Amniotic epithelial cell (primary cell): ENCODE data around the gene CYYR1.

Source experiments
- DNase-seq: peaks from one replicate; pipeline ENCODE4 v3.0.0-alpha.2; 2010; ENCODE audit warnings: low read depth

The CYYR1 gene

GRCh38 chr21:26572702-26573381, at the start of gene CYYR1:
CYYR1 (minus strand) TSS chr21:26573286; CDS start chr21:26572940, 346 bp downstream.
- DNase-seq, result no peak

DNA sequence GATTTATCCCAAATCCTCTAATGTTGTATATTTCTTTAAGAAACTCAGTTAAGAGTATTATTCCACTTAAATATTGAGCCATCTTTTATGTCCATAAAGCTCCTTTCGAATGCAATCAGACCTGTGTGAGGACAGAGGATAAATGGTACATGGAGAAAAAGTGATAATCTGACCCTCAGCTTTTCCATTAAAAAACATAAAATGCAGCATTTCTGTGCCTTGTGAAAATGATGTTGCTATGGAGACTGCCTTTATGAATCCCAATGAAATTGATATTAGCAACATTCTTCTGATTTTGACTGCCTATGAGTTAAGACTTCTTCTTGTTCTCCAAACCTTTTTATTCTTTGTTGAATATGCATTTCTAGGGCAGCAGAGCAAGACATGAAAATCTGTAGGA, 44.1 kb upstream of the CYYR1 start:
- DNase-seq, result no peak

GRCh38 chr21:26614251-26614650, 41.2 kb upstream of the CYYR1 start:
- no peak for DNase-seq

DNA sequence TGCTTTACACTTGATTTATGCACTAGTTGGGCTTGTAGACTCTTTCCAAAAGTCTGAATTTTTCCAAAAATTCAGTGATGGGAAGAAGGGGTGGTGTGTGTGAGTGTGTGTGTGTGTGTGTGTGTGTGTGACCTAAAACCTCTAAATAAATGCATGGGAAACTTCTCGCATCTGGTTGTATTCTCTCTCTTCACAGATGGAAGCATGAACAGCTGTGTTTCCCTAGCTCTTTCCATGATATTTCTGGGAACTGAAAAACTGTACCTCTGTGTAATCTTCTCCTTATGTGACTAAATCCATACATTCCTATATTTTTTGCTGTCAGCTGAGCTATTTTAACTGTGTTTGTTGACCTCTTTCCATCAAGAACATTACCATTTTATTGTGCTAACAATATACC, 26.2 kb upstream of the CYYR1 start:
- DNase-seq, result no peak

DNA sequence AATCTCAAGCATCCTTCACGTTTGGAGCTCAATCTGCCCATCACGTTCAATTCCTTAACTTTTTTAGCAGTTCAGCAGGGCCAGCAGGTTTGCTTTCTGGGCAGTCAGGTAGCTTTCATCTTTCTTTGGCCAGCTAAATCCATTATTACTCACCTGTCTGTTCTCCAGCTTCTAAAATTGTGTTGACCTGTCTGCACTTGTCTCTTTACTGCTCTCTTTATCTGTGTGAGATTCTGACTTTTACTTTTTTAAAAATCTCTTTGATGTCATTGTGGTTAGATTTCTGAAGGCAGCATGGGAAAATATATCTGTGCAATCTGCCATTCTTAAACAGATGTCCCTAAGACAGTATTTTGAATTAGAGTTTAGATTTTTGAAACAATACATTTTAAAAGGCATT, 24.9 kb upstream of the CYYR1 start:
- no peak for DNase-seq

DNA sequence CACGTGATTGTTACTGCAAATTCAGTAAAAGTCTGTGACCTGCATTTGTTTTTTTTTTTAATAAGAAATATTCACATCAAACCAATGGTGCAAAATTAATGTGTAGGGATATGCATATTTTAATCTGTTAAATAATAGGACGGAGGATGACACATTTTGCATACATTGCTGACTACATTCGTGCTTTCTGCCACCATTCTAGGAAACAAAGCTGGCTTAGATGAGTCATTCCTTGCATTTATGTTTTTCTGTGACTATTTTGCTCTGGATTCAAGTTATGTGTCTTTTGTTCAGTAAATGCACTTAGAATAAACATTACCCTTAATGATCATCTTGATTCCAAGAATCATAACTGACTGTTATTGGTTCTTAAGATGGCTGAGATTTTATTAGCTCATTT, 23.9 kb upstream of the CYYR1 start:
- DNase-seq, result no peak

DNA sequence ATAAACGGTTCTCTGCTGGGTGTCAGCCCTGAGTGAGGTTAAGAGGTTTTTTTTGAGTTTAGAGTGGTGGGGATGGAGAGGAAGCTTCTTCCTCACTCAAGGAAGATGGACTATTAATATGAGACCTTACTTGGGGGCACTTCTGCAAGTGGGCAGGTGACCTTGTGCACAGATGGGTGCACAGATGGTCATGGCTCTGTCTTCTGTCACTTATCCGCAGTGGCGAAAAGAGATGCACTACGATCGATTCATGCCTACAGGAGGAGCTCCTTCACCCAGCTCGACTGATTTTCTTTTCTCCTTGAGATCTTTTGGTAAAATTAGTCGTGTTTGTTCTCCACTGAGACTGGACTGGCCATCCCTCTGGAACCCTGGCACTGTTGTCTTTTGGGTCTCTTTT, 22.9 kb upstream of the CYYR1 start:
- no peak for DNase-seq

DNA sequence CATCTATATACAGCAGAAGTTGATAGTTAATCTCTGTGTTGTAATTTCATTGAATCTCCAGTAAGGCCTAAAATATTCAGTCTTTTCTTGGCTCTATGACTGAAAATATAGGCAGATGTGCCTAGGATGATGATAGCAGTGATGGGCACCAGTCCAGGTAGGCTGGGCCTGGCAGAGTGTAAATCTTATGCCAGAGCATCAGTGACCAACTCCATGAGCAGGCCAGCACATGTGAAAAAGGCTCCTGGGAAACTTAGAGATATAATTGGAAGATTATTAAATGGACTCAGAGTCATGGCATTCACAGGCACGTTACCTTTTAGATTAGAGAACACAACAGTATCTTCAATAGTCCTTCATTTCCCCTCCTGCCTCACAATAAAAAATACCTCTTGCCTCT, 20.7 kb upstream of the CYYR1 start:
- DNase-seq, result no peak

DNA sequence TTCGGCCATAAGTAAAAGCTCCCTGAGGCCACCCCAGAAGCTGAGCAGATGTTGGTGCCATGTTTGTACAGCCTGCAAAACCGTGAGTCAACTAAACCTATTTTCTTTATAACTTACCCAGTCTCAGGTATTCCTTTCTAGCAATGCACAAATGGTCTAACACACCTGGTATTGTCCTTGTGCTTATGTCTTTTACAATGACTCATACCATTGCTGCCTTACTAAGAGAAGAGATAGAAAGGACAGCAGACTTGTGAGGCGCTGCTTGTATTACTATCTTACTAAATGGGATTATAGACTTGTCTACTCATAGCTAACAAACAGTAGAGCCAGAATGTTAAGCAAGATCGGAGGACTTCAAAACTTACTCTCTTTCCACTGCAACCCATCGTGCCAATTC, 18.5 kb upstream of the CYYR1 start:
- DNase-seq, result no peak

- no peak for DNase-seq
Observed at GRCh38 chr21:26588446-26588845, 15.4 kb upstream of the CYYR1 start.

DNA sequence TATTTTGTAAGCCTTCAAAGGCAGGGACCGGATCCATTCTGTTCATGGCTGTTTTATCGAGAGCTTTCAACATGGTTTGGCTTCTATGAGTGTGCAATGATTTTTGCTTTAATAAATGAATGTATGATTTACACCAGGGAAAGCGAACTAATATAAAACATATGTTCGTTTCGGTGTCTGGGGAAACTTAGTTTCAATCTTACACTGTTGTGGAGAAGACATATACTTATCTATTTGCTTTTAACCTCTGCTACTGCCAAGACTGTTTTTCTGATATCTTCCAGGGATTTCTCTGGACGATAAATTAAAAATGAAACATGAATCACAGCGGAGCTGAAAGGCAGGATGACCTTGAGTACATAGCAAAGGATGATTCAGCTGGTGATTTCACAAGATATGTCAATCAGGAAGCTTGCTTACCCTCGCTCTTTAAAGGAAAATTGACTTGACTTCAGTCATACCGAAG, 14.7 kb upstream of the CYYR1 start:
- peak; percentile 97 for DNase-seq

DNA sequence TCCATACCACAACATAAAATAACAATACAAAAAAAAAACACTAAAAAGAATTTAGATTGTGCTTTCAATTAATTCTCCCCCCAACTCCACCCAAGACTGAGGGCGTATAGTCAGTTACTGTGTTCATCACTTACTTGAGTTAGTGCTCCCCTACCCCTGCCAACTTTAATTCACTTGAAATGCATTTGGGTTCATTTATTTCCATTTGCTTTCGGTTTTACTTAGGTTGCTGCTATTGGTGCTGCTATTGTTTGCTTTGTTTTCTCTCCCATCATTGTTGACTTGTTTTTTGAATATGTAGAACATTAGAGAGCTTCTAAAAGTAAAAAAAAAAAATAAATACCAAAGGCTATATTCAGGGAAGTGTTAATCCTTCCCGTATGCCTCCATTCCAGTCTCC, 10.7 kb upstream of the CYYR1 start:
- no peak for DNase-seq

GRCh38 chr21:26581818-26582217, 8.7 kb upstream of the CYYR1 start:
- no peak for DNase-seq

DNA sequence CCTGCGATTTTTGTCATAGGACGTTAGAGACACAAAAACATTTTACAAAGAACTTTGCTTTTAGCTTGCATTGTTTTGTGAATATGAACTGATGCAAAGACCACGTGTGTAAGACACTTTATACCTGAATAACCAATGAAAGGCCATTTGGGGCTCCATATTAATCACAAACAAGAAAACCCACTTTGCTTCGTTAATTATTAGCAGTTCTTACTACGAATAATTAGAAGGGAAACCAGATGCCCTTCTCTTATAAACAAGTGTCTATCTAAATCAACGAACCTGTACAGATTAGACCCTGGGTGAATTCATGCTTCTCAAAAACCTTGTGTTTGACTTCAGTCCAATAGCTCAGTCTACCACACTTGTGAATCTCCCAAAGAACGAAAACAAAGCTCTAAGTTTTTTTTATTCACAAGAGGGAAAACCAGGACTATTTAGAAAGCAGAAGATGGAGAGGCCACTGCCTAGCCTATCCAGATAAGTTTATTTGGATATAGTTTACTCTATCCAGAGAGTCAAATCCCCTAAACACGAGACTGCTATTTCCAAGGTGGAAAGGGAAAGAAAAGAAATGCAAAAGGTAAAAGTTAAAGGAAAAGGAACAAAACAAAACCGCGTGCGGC, 897 bp downstream of the CYYR1 start:
- DNase-seq, result no peak

- DNase-seq, result no peak
Observed at GRCh38 chr21:26570203-26570602, 2.9 kb downstream of the CYYR1 start.

- no peak for DNase-seq
Observed at GRCh38 chr21:26565546-26565945, 7.5 kb downstream of the CYYR1 start.

DNA sequence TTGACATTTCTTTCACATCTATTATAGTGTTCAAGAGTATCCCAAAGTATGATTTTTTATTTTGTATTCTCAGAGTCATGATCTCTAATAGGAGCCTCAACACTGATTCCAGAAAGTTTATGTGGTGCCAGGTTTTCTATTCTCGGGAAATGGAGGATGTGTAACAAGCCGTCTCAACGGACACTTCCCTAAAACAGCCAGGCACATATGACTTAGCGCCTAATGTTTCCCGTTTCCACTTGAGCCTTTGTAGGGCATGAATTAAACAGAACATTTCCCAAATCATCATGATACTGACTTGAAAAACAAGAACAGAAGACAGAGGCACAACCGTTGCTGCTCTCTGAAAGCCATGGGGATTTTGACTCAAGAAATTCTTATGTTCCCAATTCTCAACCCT, 8.0 kb downstream of the CYYR1 start:
- DNase-seq, result no peak

DNA sequence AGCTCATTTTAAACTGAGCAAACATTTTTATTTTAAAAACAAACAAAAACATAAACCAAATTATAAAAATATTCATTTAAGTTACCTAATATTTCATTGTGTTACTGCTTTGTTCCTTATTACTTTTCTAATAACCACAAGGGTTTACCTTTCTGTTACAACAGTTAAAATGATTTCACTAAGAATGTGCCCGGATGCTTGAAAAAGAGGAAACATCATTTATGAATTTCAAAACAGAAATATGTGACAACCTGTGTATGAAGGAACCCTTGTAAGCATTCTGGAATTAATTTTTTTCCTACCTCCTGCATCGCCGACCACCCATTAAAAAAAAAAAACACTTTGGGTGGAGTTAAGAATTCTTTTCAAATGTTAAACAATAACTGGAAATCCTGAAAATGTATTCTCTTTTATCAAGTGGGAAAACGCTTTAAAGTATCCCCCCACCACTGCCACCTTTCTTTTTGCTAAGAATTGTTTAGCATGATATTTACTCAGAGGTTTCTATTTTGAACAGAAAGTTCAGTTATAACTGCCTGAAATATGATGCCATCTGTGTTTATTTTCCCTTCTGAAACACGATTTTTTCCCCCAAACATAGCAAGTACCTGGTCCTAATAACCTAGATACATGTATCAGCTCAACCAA, 9.1 kb downstream of the CYYR1 start:
- DNase-seq, result no peak

- DNase-seq, result no peak
Observed at GRCh38 chr21:26560612-26561011, 12.5 kb downstream of the CYYR1 start.

DNA sequence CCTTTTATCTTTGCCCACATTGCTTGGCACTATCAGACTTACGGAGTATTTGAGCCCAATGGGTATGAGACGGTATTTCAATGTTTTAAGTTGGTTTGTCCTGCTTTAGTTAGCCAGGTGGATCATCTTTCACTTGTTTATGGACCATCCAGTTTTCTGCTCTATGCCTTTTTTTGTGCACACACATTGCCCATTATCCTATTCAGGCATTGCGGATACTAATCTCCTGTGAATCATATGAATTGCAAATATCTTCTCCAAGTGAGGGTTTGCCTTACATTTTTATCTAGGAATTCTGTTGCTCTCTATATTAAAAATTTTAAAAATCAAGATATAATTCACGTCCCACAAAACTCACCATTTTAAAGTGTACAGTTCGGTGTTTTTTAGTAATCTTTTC, 14.0 kb downstream of the CYYR1 start:
- no peak for DNase-seq

DNA sequence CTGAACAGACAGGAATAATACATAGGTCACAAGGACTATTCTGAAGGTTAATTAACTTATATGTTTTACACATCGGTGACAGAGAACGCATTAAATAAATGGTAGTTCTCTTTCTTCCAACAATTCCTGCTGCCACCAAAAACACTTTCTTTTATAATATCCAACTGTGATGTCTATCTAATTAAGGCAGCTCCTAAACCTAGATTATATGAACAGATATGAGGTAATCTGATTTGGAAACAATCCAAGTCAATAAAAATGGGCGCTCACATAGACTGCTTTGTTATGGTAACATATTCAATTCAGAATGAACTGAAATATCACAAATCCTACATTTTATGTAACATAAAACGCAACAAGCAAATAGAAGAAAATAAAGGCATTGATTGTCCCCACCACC, 16.0 kb downstream of the CYYR1 start:
- no peak for DNase-seq

DNA sequence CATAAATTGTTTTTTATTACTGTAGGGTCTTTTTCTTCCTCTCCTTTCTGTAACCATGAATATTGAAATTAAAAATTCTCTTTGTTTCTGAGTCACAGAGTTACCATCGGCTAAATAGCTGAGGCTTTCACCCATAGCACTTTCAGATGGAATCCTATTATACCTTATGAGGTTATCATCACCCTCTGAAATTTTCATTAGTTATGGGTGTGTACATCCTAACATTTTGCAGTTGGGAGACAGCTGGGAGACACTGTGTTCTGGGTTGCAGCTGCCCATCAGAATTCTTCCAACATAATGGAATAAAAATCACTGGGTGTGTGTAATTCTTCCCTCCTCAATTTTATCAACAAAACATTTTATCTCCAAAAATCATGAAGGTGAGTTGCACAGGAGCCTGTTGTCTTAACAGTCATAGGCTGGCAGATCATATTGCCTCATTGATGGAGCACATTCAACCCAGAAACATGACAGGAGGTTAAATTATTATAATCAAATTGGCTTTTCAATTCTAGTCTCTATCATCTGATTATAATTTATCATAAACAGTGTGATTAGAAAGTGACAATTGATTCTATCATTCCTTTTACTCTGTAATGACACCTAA, 17.4 kb downstream of the CYYR1 start:
- DNase-seq, result no peak

GRCh38 chr21:26554365-26554764, 18.7 kb downstream of the CYYR1 start:
- DNase-seq, result no peak
